ENCODE results near the gene ABCC1.
"Not testable (repeated sequence)": the region's sequence is repeated elsewhere in the genome, so short reads cannot be mapped to it uniquely, and the experiment has no call there.

Gene ABCC1

GRCh38 chr16:15949210-15950160, at the start of gene ABCC1:
ABCC1 (plus strand) TSS chr16:15949616; CDS start chr16:15949752, 136 bp downstream.
- no peak for DNase-seq (ENCODE audit: low read depth)

- DNase-seq (ENCODE audit: low read depth): no peak
These were observed 49.1 kb upstream of the ABCC1 start for GRCh38 chr16:15900357-15900756.

- no peak for DNase-seq (ENCODE audit: low read depth)
These were observed 48.4 kb upstream of the ABCC1 start for GRCh38 chr16:15900901-15901500.

- DNase-seq (ENCODE audit: low read depth): no peak
These were observed 45.5 kb upstream of the ABCC1 start for GRCh38 chr16:15903960-15904359.

- no peak for DNase-seq (ENCODE audit: low read depth)
These were observed 43.0 kb upstream of the ABCC1 start for GRCh38 chr16:15906439-15906838.

- peak; percentile 58 for DNase-seq (ENCODE audit: low read depth)
These were observed 41.4 kb upstream of the ABCC1 start for GRCh38 chr16:15907863-15908478.

GRCh38 chr16:15911198-15911597, 38.2 kb upstream of the ABCC1 start:
- DNase-seq (ENCODE audit: low read depth): no peak

GRCh38 chr16:15913046-15913698, 36.2 kb upstream of the ABCC1 start:
- DNase-seq (ENCODE audit: low read depth): no peak

GRCh38 chr16:15915555-15916081, 33.8 kb upstream of the ABCC1 start:
- no peak for DNase-seq (ENCODE audit: low read depth)

- DNase-seq (ENCODE audit: low read depth): no peak
These were observed 33.1 kb upstream of the ABCC1 start for GRCh38 chr16:15916323-15916722.

- DNase-seq (ENCODE audit: low read depth): not testable (repeated sequence)
These were observed 31.1 kb upstream of the ABCC1 start for GRCh38 chr16:15918314-15918713.

GRCh38 chr16:15919331-15919730, 30.1 kb upstream of the ABCC1 start:
- peak; percentile 20 for DNase-seq (ENCODE audit: low read depth)

GRCh38 chr16:15924996-15925395, 24.4 kb upstream of the ABCC1 start:
- DNase-seq (ENCODE audit: low read depth): no peak

GRCh38 chr16:15925631-15926030, 23.8 kb upstream of the ABCC1 start:
- DNase-seq (ENCODE audit: low read depth): no peak

- DNase-seq (ENCODE audit: low read depth): no peak
These were observed 20.9 kb upstream of the ABCC1 start for GRCh38 chr16:15928261-15929104.

- DNase-seq (ENCODE audit: low read depth): no peak
These were observed 16.5 kb upstream of the ABCC1 start for GRCh38 chr16:15932939-15933338.

- no peak for DNase-seq (ENCODE audit: low read depth)
These were observed 15.6 kb upstream of the ABCC1 start for GRCh38 chr16:15933781-15934180.

GRCh38 chr16:15934991-15935390, 14.4 kb upstream of the ABCC1 start:
- DNase-seq (ENCODE audit: low read depth): no peak

- not testable (repeated sequence) for DNase-seq (ENCODE audit: low read depth)
These were observed 12.6 kb upstream of the ABCC1 start for GRCh38 chr16:15936809-15937208.

GRCh38 chr16:15942931-15943690, 6.3 kb upstream of the ABCC1 start:
- DNase-seq (ENCODE audit: low read depth): no peak
